ENCODE data around the gene SCUBE3.

SCUBE3 gene

DNA sequence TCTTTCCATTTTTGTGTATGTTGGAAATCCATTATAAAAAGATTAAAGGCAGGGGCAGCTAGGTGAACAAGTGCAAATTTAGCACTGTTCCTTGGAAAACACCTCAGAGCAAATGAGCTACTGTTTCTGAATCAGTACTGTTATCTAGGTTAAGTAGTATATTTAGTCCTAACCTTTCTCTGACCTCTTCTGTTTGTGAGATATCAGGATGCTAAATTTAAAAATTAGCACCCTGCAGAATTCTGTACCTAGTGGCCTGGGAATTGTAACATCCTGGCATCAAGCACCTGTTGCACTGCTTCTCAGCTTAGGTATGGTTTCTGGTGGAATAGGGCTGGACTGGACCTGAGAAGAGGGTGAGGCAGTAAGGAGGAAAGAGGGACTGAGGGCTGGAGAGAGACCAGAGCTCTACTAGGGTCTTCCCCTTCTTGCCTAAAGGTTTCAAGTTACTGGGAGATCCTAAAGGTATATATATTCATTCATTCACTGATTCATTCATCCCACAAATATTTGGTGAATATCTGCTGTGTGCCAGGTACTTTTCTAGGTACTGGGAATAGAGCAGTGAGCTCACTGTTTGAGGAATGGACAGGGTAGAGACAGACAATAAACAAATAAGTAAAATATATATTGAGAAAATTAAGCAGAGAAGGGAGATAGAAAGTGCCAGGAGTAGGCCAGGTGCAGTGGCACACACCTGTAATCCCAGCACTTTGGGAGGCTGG lies 51.0 kb downstream of the SCUBE3 start:
- in situ Hi-C loops (cut with HindIII; ENCODE audit: low sequenced_read_pairs): no loop called here

DNA sequence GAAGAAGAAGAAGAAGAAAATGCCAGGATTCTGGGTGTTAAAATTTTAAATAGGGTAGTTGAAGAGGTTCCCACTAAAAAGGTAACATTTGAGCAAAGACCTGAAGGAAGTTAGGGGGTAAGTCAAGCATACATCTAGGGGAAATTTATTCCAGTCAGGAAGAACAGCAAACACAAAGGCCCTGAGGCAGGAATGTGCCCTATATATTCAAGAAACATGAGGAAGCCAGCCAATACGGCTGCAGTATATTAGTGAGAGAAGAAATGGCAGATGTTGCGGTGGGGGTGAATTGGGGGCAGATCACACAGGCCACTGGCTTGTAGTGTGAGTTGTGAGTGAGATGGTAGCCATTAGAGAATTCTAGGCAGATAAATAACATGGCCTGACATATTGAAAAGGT lies 51.8 kb downstream of the SCUBE3 start:
- in situ Hi-C loops (cut with HindIII; ENCODE audit: low sequenced_read_pairs): no loop called here

DNA sequence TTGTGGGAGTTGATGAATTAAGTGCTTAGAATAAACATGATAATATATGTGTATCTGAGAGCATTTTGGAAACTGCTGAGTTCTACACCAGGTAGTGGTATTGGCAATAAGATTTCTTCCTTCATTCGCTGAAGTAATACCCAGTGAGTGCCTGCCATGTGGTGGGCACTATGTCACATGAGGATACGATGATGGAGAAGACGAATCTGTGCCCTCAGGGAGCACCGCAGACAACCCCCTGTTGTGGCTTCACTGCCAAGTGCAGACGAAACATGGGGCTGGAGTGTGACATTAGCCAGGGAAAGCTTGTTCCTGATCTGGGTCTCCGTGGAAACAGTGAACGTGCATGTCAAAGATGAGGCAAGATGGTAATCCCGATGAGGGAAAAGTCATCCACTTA lies 53.7 kb downstream of the SCUBE3 start:
- in situ Hi-C loops (cut with HindIII; ENCODE audit: low sequenced_read_pairs): no loop called here

DNA sequence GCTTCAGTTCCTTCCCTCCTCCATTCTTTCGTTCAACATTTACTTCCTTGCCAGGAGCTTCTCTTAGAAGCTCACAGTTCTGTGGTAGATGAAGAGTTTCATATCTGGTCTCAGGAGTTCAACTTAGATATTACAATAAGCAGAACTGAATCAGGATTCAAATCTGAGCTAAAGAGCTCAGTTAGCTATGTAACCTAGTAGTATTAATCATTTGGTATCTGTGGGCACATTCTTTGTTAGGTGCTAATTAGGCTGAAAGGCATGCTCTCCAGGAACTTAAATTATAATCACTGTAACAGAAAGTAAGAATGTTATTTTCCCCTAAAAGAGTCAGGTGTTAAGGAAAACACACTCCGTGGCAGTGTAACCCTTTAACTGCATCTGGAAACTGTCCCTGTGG lies 54.1 kb downstream of the SCUBE3 start:
- in situ Hi-C loops (cut with HindIII; ENCODE audit: low sequenced_read_pairs): no loop called here

DNA sequence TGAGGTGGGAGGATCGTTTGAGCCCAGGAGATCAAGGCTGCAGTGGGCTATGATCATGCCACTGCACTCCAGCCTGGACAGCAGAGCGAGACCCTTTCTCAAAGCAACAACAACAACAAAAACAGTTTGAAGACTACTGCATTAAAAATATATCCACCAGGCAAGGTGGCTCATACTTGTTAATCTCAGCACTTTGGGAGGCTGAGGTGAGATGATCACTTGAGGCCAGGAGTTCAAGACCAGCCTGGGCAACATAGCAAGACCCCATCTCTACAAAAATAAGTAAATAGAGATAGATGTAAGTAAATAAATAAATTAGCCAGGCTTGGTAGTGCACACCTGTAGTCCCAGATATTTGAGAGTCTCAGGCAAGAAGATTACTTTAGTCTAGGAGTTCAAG lies 58.2 kb downstream of the SCUBE3 start:
- in situ Hi-C loops (cut with HindIII; ENCODE audit: low sequenced_read_pairs): no loop called here

DNA sequence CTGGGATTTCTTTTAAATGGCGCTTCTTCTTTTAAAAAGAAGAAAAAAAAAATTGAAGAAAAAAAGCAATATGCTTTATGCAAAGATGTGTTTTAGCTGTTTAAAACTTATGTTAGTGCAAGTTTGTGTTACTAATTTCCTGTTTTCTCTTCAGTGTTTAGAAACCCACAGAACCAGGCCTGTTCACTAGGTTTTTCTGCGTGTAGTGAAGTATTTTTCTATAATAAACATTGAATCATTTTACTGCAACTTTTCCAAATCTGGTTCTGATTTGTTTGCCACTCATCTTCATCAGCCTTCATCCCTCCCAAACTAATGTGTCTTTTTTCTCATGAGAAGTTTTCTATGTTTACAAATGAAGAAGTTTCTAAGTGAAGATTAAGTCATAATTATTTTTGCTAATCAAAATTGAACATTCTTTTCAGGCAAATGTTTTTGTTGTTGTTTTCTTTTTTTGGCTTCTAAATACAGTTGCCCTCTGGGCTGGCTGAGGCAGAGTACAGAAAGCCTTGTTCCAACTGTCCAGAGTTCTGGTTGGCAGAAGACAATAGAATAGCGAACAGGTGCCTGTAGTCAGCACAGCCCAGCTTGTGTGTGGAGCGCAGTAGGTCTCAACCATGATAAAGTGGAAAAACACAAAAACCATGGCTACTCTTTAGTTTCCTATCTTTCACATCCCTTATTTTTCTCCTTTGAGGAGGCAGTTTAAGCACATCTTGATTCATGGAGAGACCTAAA lies 60.2 kb downstream of the SCUBE3 start:
- in situ Hi-C loops (cut with HindIII; ENCODE audit: low sequenced_read_pairs): no loop called here

DNA sequence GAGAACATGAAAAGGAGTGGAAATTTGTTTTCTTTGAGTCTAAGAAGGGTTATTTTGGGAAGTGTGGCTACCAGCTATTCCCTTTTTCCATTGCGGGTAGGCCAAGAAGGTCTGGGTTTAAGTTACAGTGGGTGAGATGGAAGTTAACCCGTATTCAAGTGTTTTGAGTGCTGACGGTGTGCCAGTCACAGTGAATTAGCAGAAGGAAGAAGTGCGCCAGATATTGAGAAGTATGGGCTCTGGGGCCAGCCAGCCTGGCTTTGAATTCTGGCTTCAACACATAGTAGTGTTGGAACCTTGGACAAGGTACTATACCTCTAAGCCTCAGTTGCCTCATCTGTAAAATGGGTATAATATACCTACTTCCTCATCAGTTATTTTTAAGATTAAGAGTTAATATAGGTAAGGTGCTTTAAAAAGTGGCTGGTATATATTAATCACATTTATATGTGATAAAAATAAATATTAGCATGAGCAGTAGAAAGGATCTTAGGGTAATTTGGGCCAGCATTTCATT lies 62.0 kb downstream of the SCUBE3 start:
- in situ Hi-C loops (cut with HindIII; ENCODE audit: low sequenced_read_pairs): loop anchor here (5.0 kb wide), 4 partner anchors 51 to 166 kb away; no protein-coding TSS in a partner anchor

DNA sequence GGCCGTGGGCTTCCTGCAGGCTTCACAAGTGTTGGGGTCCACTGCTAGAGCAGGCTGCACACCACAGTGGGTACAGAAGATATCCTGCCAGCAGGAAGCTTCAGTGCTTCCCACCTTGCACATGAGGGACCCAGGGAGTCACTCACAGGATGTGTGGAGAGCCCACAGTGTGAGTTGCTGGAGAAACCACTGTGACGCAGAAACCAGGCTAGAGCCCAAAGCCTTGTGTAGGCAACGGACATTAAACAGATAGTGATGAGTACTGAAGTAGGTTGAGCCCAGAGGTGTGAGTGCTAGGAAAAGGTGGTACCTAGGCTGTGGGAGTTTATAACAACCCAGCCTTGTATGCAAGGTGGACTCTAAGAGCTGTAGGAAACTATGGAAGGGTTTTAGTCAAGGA lies 65.0 kb downstream of the SCUBE3 start:
- in situ Hi-C loops (cut with HindIII; ENCODE audit: low sequenced_read_pairs): loop anchor here (5.0 kb wide), 4 partner anchors 49 to 164 kb away; no protein-coding TSS in a partner anchor

DNA sequence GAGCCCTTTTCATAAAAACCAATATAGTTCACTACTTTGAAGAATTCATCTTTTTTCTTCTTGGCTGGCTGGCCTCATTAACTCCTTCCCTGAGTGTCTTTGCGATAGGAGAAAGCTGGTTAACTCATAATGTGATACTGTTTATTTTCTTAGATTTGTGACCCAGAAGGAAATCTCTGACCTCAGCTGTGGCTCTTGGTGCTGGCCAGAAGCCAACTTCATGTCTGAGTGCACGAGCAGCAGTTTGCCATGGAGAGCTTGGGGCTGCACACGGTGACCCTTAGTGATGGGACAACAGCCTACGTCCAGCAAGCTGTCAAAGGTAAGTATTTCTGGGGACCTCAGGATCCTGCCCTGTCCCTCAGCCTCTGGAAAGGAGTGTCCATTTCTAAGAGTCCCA lies 67.1 kb downstream of the SCUBE3 start:
- in situ Hi-C loops (cut with HindIII; ENCODE audit: low sequenced_read_pairs): no loop called here

DNA sequence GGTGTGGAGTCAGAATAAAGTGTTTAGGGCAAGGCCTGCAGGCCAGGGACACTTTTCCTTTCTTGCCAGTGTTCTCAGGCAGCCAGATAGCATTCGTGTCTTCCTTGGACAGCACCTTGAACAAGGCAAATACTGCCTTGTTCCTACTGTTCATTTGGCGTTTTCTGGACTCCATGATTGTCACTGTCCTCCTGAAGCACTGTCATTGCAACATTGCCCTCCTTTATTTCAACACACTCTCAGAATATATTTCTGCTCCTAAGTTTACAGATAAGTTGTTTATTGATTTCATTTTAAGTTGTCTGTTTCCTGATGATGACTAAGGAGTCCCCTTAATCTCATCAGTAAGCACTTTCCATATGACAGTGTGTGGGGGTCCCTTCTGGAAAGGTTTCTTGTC lies 68.7 kb downstream of the SCUBE3 start:
- in situ Hi-C loops (cut with HindIII; ENCODE audit: low sequenced_read_pairs): no loop called here

DNA sequence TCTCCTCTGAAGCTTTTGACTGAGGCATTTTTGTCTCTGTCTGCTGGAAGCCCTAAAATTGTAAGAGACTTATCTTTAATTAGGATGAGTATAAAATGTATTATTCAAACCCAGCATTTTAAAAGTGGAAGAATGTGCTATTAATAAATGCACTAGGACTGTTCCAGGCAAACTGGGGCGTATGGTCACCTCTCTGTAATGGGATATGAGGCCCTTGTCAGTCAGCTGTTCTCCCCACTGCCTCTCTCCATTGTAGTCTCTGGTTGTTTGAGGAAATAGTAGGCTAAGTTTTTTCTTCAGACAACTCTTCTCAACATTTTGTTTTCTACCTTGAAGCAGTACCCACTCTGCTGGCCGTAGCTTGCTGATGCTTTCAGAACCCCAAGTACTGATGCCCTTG lies 69.6 kb downstream of the SCUBE3 start:
- in situ Hi-C loops (cut with HindIII; ENCODE audit: low sequenced_read_pairs): no loop called here

DNA sequence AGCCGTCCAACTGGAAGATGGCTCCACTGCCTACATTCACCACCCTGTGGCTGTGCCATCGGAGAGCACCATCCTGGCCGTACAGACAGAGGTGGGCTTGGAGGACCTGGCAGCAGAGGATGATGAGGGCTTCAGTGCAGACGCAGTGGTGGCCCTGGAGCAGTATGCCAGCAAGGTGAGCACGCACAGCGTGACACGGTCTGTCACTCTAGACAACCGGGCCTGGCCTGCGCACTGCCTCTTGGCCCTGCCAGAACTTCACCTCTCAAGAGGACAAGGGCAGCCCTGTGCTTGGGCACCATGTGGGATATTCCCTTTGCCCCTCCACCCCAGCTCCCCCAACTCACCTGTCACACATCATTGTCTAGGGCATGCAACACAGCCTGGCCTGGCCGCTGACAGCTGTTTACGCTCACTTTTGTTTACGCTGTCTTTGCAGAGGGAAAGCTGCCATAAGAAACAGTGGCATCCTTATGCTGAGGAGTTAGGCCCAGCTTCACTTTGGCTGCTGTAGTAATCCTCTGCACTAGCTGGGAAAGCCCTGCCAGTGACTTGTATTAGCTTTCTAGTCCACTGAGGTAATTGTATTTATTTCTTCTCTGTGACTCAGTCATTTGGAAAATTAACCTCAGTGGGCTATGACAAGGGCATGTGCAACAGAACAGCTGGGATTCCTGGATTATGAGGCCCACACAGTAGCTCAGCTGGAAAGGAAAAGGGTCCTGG lies 74.1 kb downstream of the SCUBE3 start:
- in situ Hi-C loops (cut with HindIII; ENCODE audit: low sequenced_read_pairs): no loop called here

DNA sequence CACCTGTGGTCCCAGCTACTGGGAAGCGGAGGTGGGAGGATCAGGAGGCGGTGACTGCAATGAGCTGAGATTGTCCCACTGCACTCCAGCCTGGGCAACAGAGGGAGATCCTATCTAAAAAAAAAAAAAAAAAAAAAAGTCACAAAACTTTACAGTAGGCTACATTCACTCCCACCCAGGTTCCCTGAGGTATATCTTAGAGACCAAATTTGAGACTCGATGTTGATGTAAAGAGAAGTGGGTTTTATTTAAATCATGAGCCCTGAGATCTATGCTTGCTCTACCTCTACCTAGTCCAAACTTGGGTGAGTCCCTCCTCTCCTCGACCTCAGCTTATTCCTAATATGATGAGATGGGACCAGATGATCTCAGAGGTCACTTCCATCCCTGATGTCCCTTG lies 75.1 kb downstream of the SCUBE3 start:
- in situ Hi-C loops (cut with HindIII; ENCODE audit: low sequenced_read_pairs): no loop called here

DNA sequence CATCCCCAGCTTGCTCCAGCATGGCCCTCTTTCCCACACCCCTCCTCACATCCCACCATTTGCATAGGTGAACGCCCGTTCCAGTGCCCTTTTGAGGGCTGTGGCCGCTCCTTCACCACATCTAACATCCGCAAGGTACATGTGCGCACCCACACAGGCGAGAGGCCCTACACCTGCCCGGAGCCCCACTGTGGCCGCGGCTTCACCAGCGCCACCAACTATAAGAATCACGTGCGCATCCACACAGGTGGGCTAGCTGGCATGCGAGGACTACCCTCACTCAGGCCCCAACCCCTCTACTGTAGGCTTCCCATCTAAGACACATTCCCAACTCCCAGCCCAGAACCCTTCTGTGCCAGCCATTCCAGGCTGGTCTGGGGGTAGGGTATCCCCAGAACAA lies 77.7 kb downstream of the SCUBE3 start:
- in situ Hi-C loops (cut with HindIII; ENCODE audit: low sequenced_read_pairs): no loop called here

DNA sequence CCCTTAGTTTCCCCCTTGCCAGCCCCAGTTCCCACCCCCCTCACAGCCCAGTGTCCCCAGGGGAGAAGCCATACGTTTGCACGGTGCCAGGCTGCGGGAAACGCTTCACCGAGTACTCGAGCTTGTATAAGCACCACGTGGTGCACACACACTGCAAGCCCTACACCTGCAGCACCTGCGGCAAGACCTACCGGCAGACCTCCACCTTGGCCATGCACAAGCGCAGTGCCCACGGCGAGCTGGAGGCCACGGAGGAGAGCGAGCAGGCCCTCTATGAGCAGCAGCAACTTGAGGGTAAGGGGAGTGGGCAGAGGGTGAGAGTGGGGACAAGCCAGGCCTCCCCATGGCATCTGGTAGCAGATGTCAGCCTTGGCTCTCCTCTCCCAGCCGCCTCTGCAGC lies 78.7 kb downstream of the SCUBE3 start:
- in situ Hi-C loops (cut with HindIII; ENCODE audit: low sequenced_read_pairs): no loop called here

DNA sequence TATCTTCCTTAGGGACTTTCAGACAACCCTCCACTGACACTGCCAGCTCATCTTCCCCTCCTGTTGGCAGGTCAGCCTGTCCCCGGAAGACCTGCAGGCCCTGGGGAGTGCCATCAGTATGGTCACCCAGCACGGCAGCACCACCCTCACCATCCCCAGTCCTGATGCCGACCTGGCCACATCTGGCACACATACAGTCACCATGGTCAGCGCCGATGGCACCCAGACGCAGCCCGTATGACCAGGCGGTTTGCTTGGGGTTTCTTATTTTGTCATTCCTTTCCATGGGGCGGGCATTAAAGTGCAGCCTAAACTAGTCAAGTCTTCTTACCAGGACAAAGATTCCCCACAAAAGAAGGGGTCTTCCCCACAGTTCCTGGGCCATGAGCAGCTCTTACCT lies 79.9 kb downstream of the SCUBE3 start:
- in situ Hi-C loops (cut with HindIII; ENCODE audit: low sequenced_read_pairs): no loop called here

DNA sequence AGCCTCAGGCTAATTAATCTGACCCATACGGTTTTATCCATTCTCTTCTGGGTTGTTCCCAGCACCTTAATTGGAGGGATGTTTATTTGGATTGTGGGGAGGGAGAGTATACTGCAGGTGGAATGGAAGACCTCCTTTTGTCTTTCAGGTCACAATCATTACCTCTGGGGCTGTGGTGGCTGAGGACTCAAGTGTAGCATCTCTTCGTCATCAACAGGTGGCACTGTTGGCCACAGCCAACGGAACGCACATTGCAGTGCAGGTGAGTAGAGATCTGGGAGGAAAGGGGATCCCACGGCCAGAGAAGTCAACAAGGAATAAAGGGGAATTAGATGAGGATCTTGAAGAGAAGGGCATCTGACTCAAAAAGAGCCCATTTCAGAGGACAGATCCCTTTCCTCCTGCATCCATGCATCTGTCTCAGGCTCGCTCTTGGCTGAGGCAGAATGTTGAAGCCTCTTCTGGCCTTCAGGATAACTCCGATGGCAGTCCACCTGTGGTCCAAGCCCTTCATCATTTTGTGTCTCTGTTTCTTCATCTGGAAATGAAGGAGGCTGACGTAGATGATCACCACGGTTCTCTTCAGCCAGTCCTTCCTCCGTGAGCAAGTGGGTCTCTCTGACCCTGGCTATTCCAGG lies 80.7 kb downstream of the SCUBE3 start:
- in situ Hi-C loops (cut with HindIII; ENCODE audit: low sequenced_read_pairs): no loop called here

DNA sequence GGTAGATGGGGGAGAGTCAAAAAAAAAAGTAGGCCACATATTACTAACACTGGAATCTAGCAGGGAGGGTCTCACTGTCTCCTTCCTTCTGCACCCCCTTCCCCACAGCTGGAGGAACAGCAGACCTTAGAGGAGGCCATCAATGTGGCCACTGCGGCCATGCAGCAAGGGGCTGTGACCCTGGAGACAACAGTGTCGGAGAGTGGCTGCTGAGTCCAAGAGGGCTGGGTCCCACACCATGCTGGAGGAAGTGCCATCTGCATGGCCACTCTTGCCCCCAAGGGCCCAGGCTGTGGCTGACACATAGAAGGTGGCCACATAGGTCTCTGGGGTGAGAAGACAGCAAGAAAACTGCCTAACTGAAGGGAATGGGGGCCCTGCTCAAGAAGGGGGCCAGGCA lies 81.3 kb downstream of the SCUBE3 start:
- in situ Hi-C loops (cut with HindIII; ENCODE audit: low sequenced_read_pairs): no loop called here

DNA sequence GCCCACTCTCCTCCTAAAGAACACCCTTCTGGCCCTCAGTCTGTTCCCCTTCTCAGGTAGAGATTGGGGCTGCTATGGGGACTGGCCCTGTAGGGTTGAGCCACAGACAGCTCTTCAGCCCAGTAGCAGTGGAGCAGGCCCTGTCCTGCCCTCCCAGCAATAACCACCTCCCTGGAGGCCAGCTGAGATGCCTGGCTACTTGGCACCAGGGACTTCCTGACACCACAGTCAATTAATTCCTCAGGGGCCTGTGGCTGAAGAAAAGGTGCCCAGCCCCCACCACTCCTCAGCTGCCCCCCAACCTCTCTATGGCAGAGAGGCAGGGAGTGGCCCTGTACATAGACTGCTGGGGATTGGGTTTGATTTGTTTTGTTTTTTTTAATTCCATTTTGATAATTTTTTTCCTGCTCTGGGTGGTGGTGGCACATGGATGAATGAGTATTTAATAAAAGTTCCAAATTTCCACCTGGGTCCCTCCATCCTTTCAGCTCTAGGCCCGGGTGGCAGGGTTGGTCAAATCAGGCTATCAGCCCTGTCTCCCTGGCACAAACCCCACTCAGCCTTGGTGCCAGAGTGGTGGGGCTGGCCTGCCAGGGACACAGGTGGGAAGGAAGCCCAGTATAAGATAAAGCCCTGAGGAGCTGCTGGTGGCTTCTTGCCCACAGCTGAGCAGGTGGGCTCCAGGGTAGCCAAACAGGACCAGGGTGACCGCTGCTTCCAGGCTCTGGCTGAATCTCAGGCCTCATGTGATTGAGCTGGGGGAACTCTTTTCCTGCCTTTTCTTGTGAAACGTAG lies 82.0 kb downstream of the SCUBE3 start:
- in situ Hi-C loops (cut with HindIII; ENCODE audit: low sequenced_read_pairs): no loop called here

DNA sequence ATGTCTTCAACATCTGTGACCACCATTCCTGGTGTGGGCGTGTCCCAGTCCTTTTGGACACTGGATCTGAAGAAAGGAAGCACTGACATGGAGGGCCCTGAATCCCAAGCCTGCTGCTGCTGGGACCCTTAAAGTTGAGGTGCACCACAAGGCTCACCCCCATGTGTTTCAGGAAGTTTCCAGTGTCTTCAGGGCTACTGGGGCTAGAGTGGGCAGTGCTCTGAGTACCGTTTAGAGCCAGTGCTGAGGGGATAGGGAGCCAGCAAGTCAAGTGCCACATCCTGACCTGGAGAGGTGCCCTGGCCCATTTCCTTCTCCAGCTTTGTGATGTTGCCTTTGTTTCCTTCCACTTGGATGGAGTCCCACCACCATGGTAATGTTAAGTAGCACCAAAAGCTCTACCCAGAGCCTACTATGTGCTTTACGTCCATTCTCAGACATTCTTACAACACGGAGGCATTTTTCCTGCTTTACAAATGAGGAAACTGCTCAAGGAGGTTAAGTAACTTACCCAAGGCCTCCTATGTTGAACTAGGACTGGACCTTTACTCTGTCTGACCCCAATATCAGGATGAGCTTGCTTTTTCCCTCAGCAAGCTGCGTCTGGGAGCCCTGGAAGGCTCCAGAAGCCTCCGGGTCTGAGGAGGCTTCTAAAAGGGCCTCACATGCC lies 83.3 kb downstream of the SCUBE3 start:
- in situ Hi-C loops (cut with HindIII; ENCODE audit: low sequenced_read_pairs): no loop called here
